GM12872 (cell line): Measurements from ENCODE around the gene CD47.

Source experiments
- CTCF ChIP-seq: IDR thresholded peaks from 3 replicates; pipeline ENCODE4 v1.5.1; 2011; ENCODE audit warnings: low read depth, mild to moderate bottlenecking, low read length, moderate library complexity; ENCODE audit not compliant: insufficient read depth

CD47 gene

GRCh38 chr3:108055931-108056330 is 34.9 kb downstream of the CD47 start:
- TF ChIP-seq CTCF, result no peak

GRCh38 chr3:108054935-108055334 is 35.9 kb downstream of the CD47 start:
- no peak for TF ChIP-seq CTCF

GRCh38 chr3:108053483-108053882 is 37.3 kb downstream of the CD47 start:
- no peak for TF ChIP-seq CTCF

GRCh38 chr3:108053067-108053466 is 37.8 kb downstream of the CD47 start:
- TF ChIP-seq CTCF, result no peak

- TF ChIP-seq CTCF, result no peak
These were observed 39.8 kb downstream of the CD47 start for GRCh38 chr3:108051005-108051404.

- TF ChIP-seq CTCF, result no peak
These were observed 42.8 kb downstream of the CD47 start for GRCh38 chr3:108047987-108048386.

GRCh38 chr3:108046247-108046646 is 44.6 kb downstream of the CD47 start:
- no peak for TF ChIP-seq CTCF

- no peak for TF ChIP-seq CTCF
These were observed 46.1 kb downstream of the CD47 start for GRCh38 chr3:108044699-108045098.
